Panc1 (cell line): ENCODE data around the gene BANF2. TPM values are rescaled to one million over a fixed set of nuclear protein-coding genes. Genes with fewer than 3 reads are reported as not detected.

ENCODE experiments used
- ATAC-seq: fragments of 200-7000 bp; cut with Tn5 transposase; 2 replicates; pipeline ENCODE4 v1.9.1; 2020; ENCODE audit warnings: mild to moderate bottlenecking, moderate library complexity
- BruUV-seq: library from RNA; stranded (reverse); fragments of 400-500 nt; replicated peaks from 2 replicates; lab custom pipeline; 2021; lab: Mats Ljungman, UMichigan
- CTCF ChIA-PET: fragments of 300-600 bp; sonication (Branson Sonifier 250); formaldehyde crosslinking; loops from one replicate; lab custom pipeline; 2022; ENCODE audit warnings: antibody characterized with exemption; lab: Charles Lee
- POLR2A ChIA-PET: fragments of 300-600 bp; sonication (Branson Sonifier 250); formaldehyde crosslinking; loops from one replicate; lab custom pipeline; 2022; ENCODE audit warnings: antibody characterized with exemption; lab: Charles Lee
- DNase-seq: peaks from one replicate; pipeline ENCODE4 v3.0.0-alpha.2; 2010; ENCODE audit warnings: low read depth, low spot score
- H3K27ac ChIP-seq: 2 replicates; pipeline ENCODE4 v1.5.1; 2011; ENCODE audit warnings: mild to moderate bottlenecking, low read length, inconsistent platforms
- H3K27me3 ChIP-seq: fragments of 200-500 bp; sonication (Bioruptor generic); 2 replicates; pipeline ENCODE4 v1.6.0; 2014; ENCODE audit warnings: low read length, inconsistent platforms; ENCODE audit not compliant: control insufficient read depth, insufficient read depth
- H3K36me3 ChIP-seq: fragments of 200-500 bp; sonication (Bioruptor generic); 2 replicates; pipeline ENCODE4 v1.5.1; 2014; ENCODE audit warnings: inconsistent platforms, mild to moderate bottlenecking, low read length, moderate library complexity; ENCODE audit not compliant: control insufficient read depth, insufficient read depth
- H3K4me1 ChIP-seq: 2 replicates; pipeline ENCODE4 v1.5.1; 2011; ENCODE audit warnings: inconsistent platforms, mild to moderate bottlenecking, low read length, moderate library complexity; ENCODE audit not compliant: control insufficient read depth, insufficient read depth
- H3K4me3 ChIP-seq, 2 experiments: 2 replicates each; pipeline ENCODE4 v1.5.1; 2011 to 2012; ENCODE audit warnings: low read depth in 2 of 2, low read length in 2 of 2, mild to moderate bottlenecking in 2 of 2, inconsistent platforms in 1 of 2, moderate library complexity in 1 of 2
- H3K9me3 ChIP-seq: fragments of 200-500 bp; sonication (Bioruptor generic); 2 replicates; pipeline ENCODE4 v1.5.1; 2014; ENCODE audit warnings: low read depth, mild to moderate bottlenecking, inconsistent platforms, low read length, moderate library complexity; ENCODE audit not compliant: control insufficient read depth, insufficient read depth
- CTCF ChIP-seq: fragments of 450-650 bp; IDR thresholded peaks from 2 replicates; pipeline ENCODE4 v1.5.1; 2017; ENCODE audit warnings: mild to moderate bottlenecking
- POLR2AphosphoS5 ChIP-seq: IDR thresholded peaks from 2 replicates; pipeline ENCODE4 v1.6.1; 2012; ENCODE audit warnings: mild to moderate bottlenecking, low read depth, low read length, moderate library complexity
- REST ChIP-seq, 2 experiments: IDR thresholded peaks; 2 replicates each; pipeline ENCODE4 v1.6.1; 2011 to 2012; ENCODE audit warnings: low read depth in 2 of 2, control low read depth in 1 of 2, low read length in 1 of 2, mild to moderate bottlenecking in 1 of 2, moderate library complexity in 1 of 2; ENCODE audit not compliant: insufficient read depth in 1 of 2
- SIN3A ChIP-seq: IDR thresholded peaks from 2 replicates; pipeline ENCODE4 v1.6.1; 2012; ENCODE audit warnings: low read depth, mild to moderate bottlenecking, low read length, moderate library complexity, borderline replicate concordance; ENCODE audit not compliant: insufficient read depth
- TCF7L2 ChIP-seq: IDR thresholded peaks from 2 replicates; pipeline ENCODE4 v1.6.1; 2011; ENCODE audit warnings: mild to moderate bottlenecking, low read depth, low read length, inconsistent platforms
- in situ Hi-C: cut with HindIII; loops from 2 replicates; pipeline ENCODE4 v1.10.0; 2016; ENCODE audit warnings: low sequenced_read_pairs, low pct_unique_long_range_greater_than_20kb
- intact Hi-C: fragments of 100-400 bp; cut with micrococcal nuclease; formaldehyde crosslinking; loops from one replicate; pipeline ENCODE4 v1.10.0; 2022; ENCODE audit not compliant: unreplicated experiment
- total RNA-seq: library from RNA; stranded (reverse); gene quantifications from one replicate; pipeline ENCODE4 v1.2.1, GENCODE V29; 2021; ENCODE audit not compliant: unreplicated experiment

BANF2 gene
- total RNA-seq, 1 experiment from 2014 or later: not detected

- BruUV-seq: no TSS peak
- Histone ChIP-seq H3K27ac (no peak overlapping the region), H3K9me3 (no peaks in the 10 kb centered on the region), H3K36me3 (no peaks in the 10 kb centered on the region), H3K4me1 (no peaks in the 10 kb centered on the region), H3K4me3 (no peak overlapping the region), H3K27me3 (0 out of 2 replicates have a peak, but pooled peaks cover 2% of the 10 kb centered on the region)
- TF ChIP-seq SIN3A (no peak), REST (IDR thresholded peaks at IDR 0.05; ENCODE audit: insufficient read depth in 1 of 2, low read depth in 2 of 2, low read length in 1 of 2) (no peak), TCF7L2 (no peak), POLR2AphosphoS5 (no peak), CTCF (no peak)
- in situ Hi-C loops (no loop called here), intact Hi-C loops (no loop called here)
- DNase-seq: no peak
- ATAC-seq: no peak
- ChIA-PET POLR2A (no interaction called here), CTCF (no interaction called here)
Observed at GRCh38 chr20:17756529-17756928, 56.8 kb downstream of the BANF2 start.

GRCh38 chr20:17757496-17757895, 57.7 kb downstream of the BANF2 start:
- DNase-seq (no peak), ATAC-seq (no peak)
- CTCF ChIA-PET: no interaction called here
- Histone ChIP-seq H3K27ac (no peak overlapping the region), H3K4me3 (no peak overlapping the region), H3K36me3 (no peaks in the 10 kb centered on the region), H3K27me3 (0 out of 2 replicates have a peak, but pooled peaks cover 2% of the 10 kb centered on the region), H3K9me3 (no peaks in the 10 kb centered on the region), H3K4me1 (no peaks in the 10 kb centered on the region)
- POLR2A ChIA-PET: no interaction called here
- intact Hi-C loops: no loop called here
- no TSS peak for BruUV-seq
- in situ Hi-C loops: no loop called here
- no peak for TF ChIP-seq POLR2AphosphoS5
- TF ChIP-seq TCF7L2: no peak
- no peak for TF ChIP-seq REST (IDR thresholded peaks at IDR 0.05; ENCODE audit: insufficient read depth in 1 of 2, low read depth in 2 of 2, low read length in 1 of 2)
- no peak for TF ChIP-seq CTCF
- no peak for TF ChIP-seq SIN3A
